ENCODE measurements around the gene KY.
A peak's percentile ranks its signal among the peaks of the same experiment; 100 is the strongest.

The KY gene

GRCh38 chr3:134644731-134645514, 5.9 kb downstream of the KY start:
- DNase-seq (ENCODE audit: low read depth): no peak

GRCh38 chr3:134643150-134643675, 7.6 kb downstream of the KY start:
- no peak for DNase-seq (ENCODE audit: low read depth)

GRCh38 chr3:134642445-134643149, 8.2 kb downstream of the KY start:
- DNase-seq (ENCODE audit: low read depth): no peak

- no peak for DNase-seq (ENCODE audit: low read depth)
Measured at GRCh38 chr3:134641671-134642300, 9.0 kb downstream of the KY start.

GRCh38 chr3:134640872-134641470, 9.9 kb downstream of the KY start:
- DNase-seq (ENCODE audit: low read depth): peak; percentile 25

- DNase-seq (ENCODE audit: low read depth): no peak
Measured at GRCh38 chr3:134640378-134640777, 10.4 kb downstream of the KY start.

- DNase-seq (ENCODE audit: low read depth): no peak
Measured at GRCh38 chr3:134638385-134639030, 12.3 kb downstream of the KY start.

GRCh38 chr3:134636406-134636805, 14.4 kb downstream of the KY start:
- no peak for DNase-seq (ENCODE audit: low read depth)

- no peak for DNase-seq (ENCODE audit: low read depth)
Measured at GRCh38 chr3:134630506-134630905, 20.3 kb downstream of the KY start.

GRCh38 chr3:134628884-134629283, 21.9 kb downstream of the KY start:
- no peak for DNase-seq (ENCODE audit: low read depth)

- no peak for DNase-seq (ENCODE audit: low read depth)
Measured at GRCh38 chr3:134627831-134628230, 23.0 kb downstream of the KY start.

- no peak for DNase-seq (ENCODE audit: low read depth)
Measured at GRCh38 chr3:134625885-134626741, 24.7 kb downstream of the KY start.

- no peak for DNase-seq (ENCODE audit: low read depth)
Measured at GRCh38 chr3:134625462-134625861, 25.4 kb downstream of the KY start.

- no peak for DNase-seq (ENCODE audit: low read depth)
Measured at GRCh38 chr3:134624537-134625287, 26.1 kb downstream of the KY start.

GRCh38 chr3:134623615-134624245, 27.1 kb downstream of the KY start:
- no peak for DNase-seq (ENCODE audit: low read depth)

GRCh38 chr3:134622806-134623365, 27.9 kb downstream of the KY start:
- DNase-seq (ENCODE audit: low read depth): no peak

GRCh38 chr3:134621854-134622253, 29.0 kb downstream of the KY start:
- no peak for DNase-seq (ENCODE audit: low read depth)

- DNase-seq (ENCODE audit: low read depth): no peak
Measured at GRCh38 chr3:134620476-134621115, 30.2 kb downstream of the KY start.

- no peak for DNase-seq (ENCODE audit: low read depth)
Measured at GRCh38 chr3:134619884-134620445, 30.9 kb downstream of the KY start.
